ENCODE data around the gene RALGAPA2. TPM values are rescaled to one million over a fixed set of nuclear protein-coding genes. Genes with fewer than 3 reads are reported as not detected.

The RALGAPA2 gene
- total RNA-seq, 4 donors from 2014 or later, result 18.4 to 27.4 (median 25.2) TPM

GRCh38 chr20:20755231-20755630 lies 42.8 kb upstream of the RALGAPA2 start:
- H3K27me3 ChIP-seq, result peaks cover 8% of the 10 kb centered on the region
- no peaks in the 10 kb centered on the region for H3K9me3 ChIP-seq
- TF ChIP-seq POLR2A (IDR thresholded peaks at IDR 0.05) (no peak), EP300 (IDR thresholded peaks at IDR 0.05) (no peak), POLR2AphosphoS5 (IDR thresholded peaks at IDR 0.05) (no peak), CTCF (IDR thresholded peaks at IDR 0.05) (no peak)
- no peaks in the 10 kb centered on the region for H3K36me3 ChIP-seq
- H3K27ac ChIP-seq, result no peak overlapping the region
- no peak for ATAC-seq
- H3K4me1 ChIP-seq, result no peaks in the 10 kb centered on the region
- 73 to 88% methylated on average over 2 to 4 of the region's 4 CpGs for WGBS, 2 donors (ENCODE audit: low coverage in 1 of 2)
- no peak overlapping the region for H3K4me3 ChIP-seq

GRCh38 chr20:20754714-20755113 lies 42.3 kb upstream of the RALGAPA2 start:
- H3K4me3 ChIP-seq, result no peak overlapping the region
- WGBS, 2 donors (ENCODE audit: low coverage in 1 of 2), result 74 to 91% methylated on average over 3 of the region's 3 CpGs
- H3K27ac ChIP-seq, result no peak overlapping the region
- no peaks in the 10 kb centered on the region for H3K9me3 ChIP-seq
- H3K4me1 ChIP-seq, result no peaks in the 10 kb centered on the region
- peaks cover 8% of the 10 kb centered on the region for H3K27me3 ChIP-seq
- no peak for ATAC-seq
- no peaks in the 10 kb centered on the region for H3K36me3 ChIP-seq
- TF ChIP-seq POLR2A (IDR thresholded peaks at IDR 0.05), result no peak
- no peak for TF ChIP-seq POLR2AphosphoS5 (IDR thresholded peaks at IDR 0.05)
- no peak for TF ChIP-seq EP300 (IDR thresholded peaks at IDR 0.05)
- TF ChIP-seq CTCF (IDR thresholded peaks at IDR 0.05), result no peak

GRCh38 chr20:20752712-20753111 lies 40.3 kb upstream of the RALGAPA2 start:
- TF ChIP-seq POLR2AphosphoS5 (IDR thresholded peaks at IDR 0.05), result no peak
- TF ChIP-seq POLR2A (IDR thresholded peaks at IDR 0.05), result no peak
- no peak for TF ChIP-seq CTCF (IDR thresholded peaks at IDR 0.05)
- no peak for TF ChIP-seq EP300 (IDR thresholded peaks at IDR 0.05)
- Histone ChIP-seq H3K27ac (peak overlapping the region in 2 of 4 donors; percentile 20 to 47), H3K4me1 (no peaks in the 10 kb centered on the region), H3K9me3 (peaks cover 0 to 8% (median 0%) of the 10 kb centered on the region in 3 donors), H3K27me3 (peaks cover 4% of the 10 kb centered on the region), H3K36me3 (no peaks in the 10 kb centered on the region), H3K4me3 (no peak overlapping the region)
- 55 to 61% methylated on average over 5 of the region's 5 CpGs for WGBS, 2 donors (ENCODE audit: low coverage in 1 of 2)
- peak; percentile 39 for ATAC-seq

GRCh38 chr20:20747298-20747697 lies 34.9 kb upstream of the RALGAPA2 start:
- WGBS, 2 donors (ENCODE audit: low coverage in 1 of 2), result 36% methylated on average over 1 of the region's 1 CpG; no CpG with 5 or more reads in 1 of the 2 donors
- no peak for ATAC-seq
- Histone ChIP-seq H3K36me3 (no peaks in the 10 kb centered on the region), H3K4me1 (peaks cover 0 to 28% (median 4%) of the 10 kb centered on the region in 3 donors), H3K27ac (no peak overlapping the region), H3K4me3 (no peak overlapping the region), H3K27me3 (no peaks in the 10 kb centered on the region), H3K9me3 (peaks cover 0 to 8% (median 0%) of the 10 kb centered on the region in 3 donors)
- TF ChIP-seq POLR2A (IDR thresholded peaks at IDR 0.05) (no peak), EP300 (IDR thresholded peaks at IDR 0.05) (no peak)

GRCh38 chr20:20744170-20744725 lies 31.8 kb upstream of the RALGAPA2 start:
- Histone ChIP-seq H3K27ac (peak overlapping the region; percentile 21 to 81 (median 68)), H3K4me3 (no peak overlapping the region), H3K36me3 (no peaks in the 10 kb centered on the region), H3K4me1 (peaks cover 0 to 50% (median 4%) of the 10 kb centered on the region in 3 donors), H3K9me3 (peaks cover 0 to 8% (median 0%) of the 10 kb centered on the region in 3 donors), H3K27me3 (no peaks in the 10 kb centered on the region)
- peak; percentile 8 for ATAC-seq
- TF ChIP-seq EP300 (IDR thresholded peaks at IDR 0.05) (no peak), POLR2AphosphoS5 (IDR thresholded peaks at IDR 0.05) (no peak), POLR2A (IDR thresholded peaks at IDR 0.05) (no peak), CTCF (IDR thresholded peaks at IDR 0.05) (no peak)
- 33 to 52% methylated on average over 3 to 4 of the region's 5 CpGs for WGBS, 2 donors (ENCODE audit: low coverage in 1 of 2)
